SK-N-MC (cell line): ENCODE measurements around the gene CLIC6.

Experiments used
- EZH2 ChIP-seq: fragments of 200-600 bp; sonication (generic); IDR thresholded peaks from one replicate; pipeline ENCODE4 v1.6.1; 2017; ENCODE audit warnings: antibody characterized with exemption
- FOXP2 ChIP-seq: optimal IDR thresholded peaks from 2 replicates; pipeline ENCODE3; 2011; ENCODE audit warnings: mild to moderate bottlenecking, moderate library complexity; ENCODE audit not compliant: insufficient read depth; ENCODE audit errors: extremely low read length, control extremely low read depth
- POLR2AphosphoS5 ChIP-seq: IDR thresholded peaks from 2 replicates; pipeline ENCODE4 v1.6.1; 2012; ENCODE audit warnings: mild to moderate bottlenecking, low read depth, low read length, borderline replicate concordance

DNA sequence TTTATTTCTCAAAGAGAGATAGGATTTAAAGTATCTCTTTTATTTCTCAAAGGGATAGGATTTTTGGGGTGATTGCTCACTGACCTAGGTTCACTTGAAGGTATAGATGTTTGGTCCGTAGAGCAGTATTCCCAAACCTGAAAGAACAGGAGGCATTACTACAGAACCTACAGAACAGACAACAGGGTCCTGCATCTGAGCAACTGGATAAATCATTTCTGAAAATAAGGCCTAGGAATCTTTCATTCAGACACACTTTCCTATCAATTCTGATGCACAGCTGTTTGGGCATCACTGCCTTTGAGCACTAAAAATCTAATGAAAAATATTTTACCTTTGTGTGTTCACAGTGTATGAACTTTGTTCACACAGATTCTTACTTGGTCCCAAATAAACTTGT lies 17.2 kb upstream of the CLIC6 start:
- TF ChIP-seq POLR2AphosphoS5 (no peak), EZH2 (no peak), FOXP2 (no peak)
